OCI-LY3 (cell line): ENCODE measurements around the gene ZSWIM8.

Source experiments
- CTCF ChIP-seq: fragments of 200-600, 300-600 bp; sonication (generic); IDR thresholded peaks from 2 replicates; pipeline ENCODE4 v1.5.1; 2014; ENCODE audit warnings: antibody characterized with exemption, low read length, low read depth
- EZH2phosphoT487 ChIP-seq: fragments of 200-600 bp; shearing (Covaris generic); IDR thresholded peaks from 2 replicates; pipeline ENCODE4 v1.6.1; 2018; ENCODE audit warnings: antibody characterized with exemption, mixed run types, low read depth

GRCh38 chr10:73793456-73793855, 8.1 kb downstream of the ZSWIM8 start:
- TF ChIP-seq CTCF (no peak), EZH2phosphoT487 (no peak)
